ENCODE data around the gene HSFX1. TPM values are rescaled to one million over a fixed set of nuclear protein-coding genes. Genes with fewer than 3 reads are reported as not detected.
A peak's percentile ranks its signal among the peaks of the same experiment; 100 is the strongest.

Gene HSFX1
- total RNA-seq, 2 donors from 2014 or later: 0.54 to 2.0 TPM

- no peaks in the 10 kb centered on the region for H3K9me3 ChIP-seq
- TF ChIP-seq CTCF (IDR thresholded peaks at IDR 0.05): no peak
- no peaks in the 10 kb centered on the region for H3K36me3 ChIP-seq
- H3K4me1 ChIP-seq (ENCODE audit: control insufficient read depth in 1 of 2, low read depth in 2 of 2): no peaks in the 10 kb centered on the region
- H3K27me3 ChIP-seq (replicated peaks; ENCODE audit: insufficient read depth): no peaks in the 10 kb centered on the region
- ATAC-seq (ENCODE audit: insufficient number of reproducible peaks, low FRiP score, low read depth) (no peak), DNase-seq (ENCODE audit: low spot score) (no peak)
- H3K4me3 ChIP-seq: no peak overlapping the region
- no peak overlapping the region for H3K27ac ChIP-seq
These were observed 44.8 kb downstream of the HSFX1 start for GRCh38 chrX:149818652-149819051.

- Histone ChIP-seq H3K9me3 (no peaks in the 10 kb centered on the region), H3K27me3 (replicated peaks; ENCODE audit: insufficient read depth) (no peaks in the 10 kb centered on the region), H3K4me3 (no peak overlapping the region), H3K4me1 (ENCODE audit: control insufficient read depth in 1 of 2, low read depth in 2 of 2) (no peaks in the 10 kb centered on the region), H3K36me3 (no peaks in the 10 kb centered on the region), H3K27ac (no peak overlapping the region)
- TF ChIP-seq CTCF (IDR thresholded peaks at IDR 0.05): no peak
- DNase-seq (ENCODE audit: low spot score) (no peak), ATAC-seq (ENCODE audit: insufficient number of reproducible peaks, low FRiP score, low read depth) (no peak)
These were observed 45.5 kb downstream of the HSFX1 start for GRCh38 chrX:149819371-149819770.

GRCh38 chrX:149825424-149825823, 51.6 kb downstream of the HSFX1 start:
- no peak for DNase-seq (ENCODE audit: low spot score)
- Histone ChIP-seq H3K9me3 (no peaks in the 10 kb centered on the region), H3K4me1 (ENCODE audit: control insufficient read depth in 1 of 2, low read depth in 2 of 2) (no peaks in the 10 kb centered on the region), H3K36me3 (no peaks in the 10 kb centered on the region), H3K27ac (no peak overlapping the region), H3K27me3 (replicated peaks; ENCODE audit: insufficient read depth) (no peaks in the 10 kb centered on the region), H3K4me3 (no peak overlapping the region)
- ATAC-seq (ENCODE audit: insufficient number of reproducible peaks, low FRiP score, low read depth): no peak
- peak; percentile 15 for TF ChIP-seq CTCF (IDR thresholded peaks at IDR 0.05)

Other genes with a start within 250 kb of the HSFX1 start
- gene EOLA1, start 233.1 kb upstream of the HSFX1 start, total RNA-seq: 10 to 100 TPM; 22.2 to 22.6 TPM
- gene HSFX3, start 224.1 kb upstream of the HSFX1 start, total RNA-seq: not detected
- gene MAGEA9B, start 186.6 kb upstream of the HSFX1 start, total RNA-seq: not detected
- 1 to 10 TPM in 1 of 2 donors, under 1 TPM in 1; 0.54 to 1.3 TPM for gene HSFX2, start 178.8 kb upstream of the HSFX1 start, total RNA-seq
- 10 to 100 TPM; 17.6 to 21.5 TPM for gene TMEM185A, start 142.3 kb upstream of the HSFX1 start, total RNA-seq
- gene MAGEA11, start 62.0 kb upstream of the HSFX1 start, total RNA-seq: not detected
- not detected for gene MAGEA9, start 7.9 kb downstream of the HSFX1 start, total RNA-seq
- not detected for gene MAGEA8, start 107.1 kb downstream of the HSFX1 start, total RNA-seq
- not detected for gene HSFX4, start 155.5 kb downstream of the HSFX1 start, total RNA-seq
- 10 to 100 TPM; 34.6 to 56.7 TPM for gene EOLA2, start 164.4 kb downstream of the HSFX1 start, total RNA-seq